ENCODE measurements around the gene IRAK3. TPM values are rescaled to one million over a fixed set of nuclear protein-coding genes. Genes with fewer than 3 reads are reported as not detected.

The IRAK3 gene
- total RNA-seq, 1 donor from 2014 or later = 2.2 TPM

GRCh38 chr12:66275040-66275439 lies 86.0 kb downstream of the IRAK3 start:
- no peak for DNase-seq (ENCODE audit: low spot score in 2 of 2, unreplicated experiment in 2 of 2)
- H3K27me3 Mint-ChIP-seq (ENCODE audit: low read depth) = peaks cover 20% of the 10 kb centered on the region
- TF ChIP-seq CTCF (IDR thresholded peaks at IDR 0.05; ENCODE audit: unreplicated experiment) = no peak
- H3K36me3 Mint-ChIP-seq = no peaks in the 10 kb centered on the region
- H3K4me1 Mint-ChIP-seq = no peaks in the 10 kb centered on the region
- H3K9me3 Mint-ChIP-seq = no peaks in the 10 kb centered on the region
- H3K4me3 Mint-ChIP-seq = no peak overlapping the region
- no peak overlapping the region for H3K27ac Mint-ChIP-seq

- peaks cover 12% of the 10 kb centered on the region for H3K9me3 Mint-ChIP-seq
- no peak for DNase-seq (ENCODE audit: low spot score in 2 of 2, unreplicated experiment in 2 of 2)
- H3K27ac Mint-ChIP-seq = no peak overlapping the region
- H3K4me3 Mint-ChIP-seq = no peak overlapping the region
- peak; percentile 45 for TF ChIP-seq CTCF (IDR thresholded peaks at IDR 0.05; ENCODE audit: unreplicated experiment)
- H3K36me3 Mint-ChIP-seq = no peaks in the 10 kb centered on the region
- H3K27me3 Mint-ChIP-seq (ENCODE audit: low read depth) = peaks cover 21% of the 10 kb centered on the region
- H3K4me1 Mint-ChIP-seq = no peaks in the 10 kb centered on the region
These were observed 90.2 kb downstream of the IRAK3 start for GRCh38 chr12:66279123-66279712.

- Mint-ChIP-seq H3K36me3 (no peaks in the 10 kb centered on the region), H3K4me1 (no peaks in the 10 kb centered on the region), H3K27ac (no peak overlapping the region), H3K4me3 (no peak overlapping the region), H3K9me3 (peaks cover 12% of the 10 kb centered on the region), H3K27me3 (ENCODE audit: low read depth) (peaks cover 21% of the 10 kb centered on the region)
- TF ChIP-seq CTCF (IDR thresholded peaks at IDR 0.05; ENCODE audit: unreplicated experiment) = no peak
- no peak for DNase-seq (ENCODE audit: low spot score in 2 of 2, unreplicated experiment in 2 of 2)
These were observed 91.5 kb downstream of the IRAK3 start for GRCh38 chr12:66280561-66280960.

- Mint-ChIP-seq H3K27me3 (ENCODE audit: low read depth) (peaks cover 15% of the 10 kb centered on the region), H3K36me3 (no peaks in the 10 kb centered on the region), H3K27ac (no peak overlapping the region), H3K9me3 (peaks cover 12% of the 10 kb centered on the region), H3K4me1 (peaks cover 2% of the 10 kb centered on the region), H3K4me3 (no peak overlapping the region)
- no peak for DNase-seq (ENCODE audit: low spot score in 2 of 2, unreplicated experiment in 2 of 2)
- TF ChIP-seq CTCF (IDR thresholded peaks at IDR 0.05; ENCODE audit: unreplicated experiment) = no peak
These were observed 93.2 kb downstream of the IRAK3 start for GRCh38 chr12:66282244-66282643.

- peaks cover 1% of the 10 kb centered on the region for H3K27me3 Mint-ChIP-seq (ENCODE audit: low read depth)
- H3K36me3 Mint-ChIP-seq = no peaks in the 10 kb centered on the region
These were observed 98.3 kb downstream of the IRAK3 start for GRCh38 chr12:66287275-66287674.

More at GRCh38 chr12:66287275-66287674, 98.3 kb downstream of the IRAK3 start:
- no peak for TF ChIP-seq CTCF (IDR thresholded peaks at IDR 0.05; ENCODE audit: unreplicated experiment)
- peaks cover 3% of the 10 kb centered on the region for H3K9me3 Mint-ChIP-seq
- H3K27ac Mint-ChIP-seq = no peak overlapping the region
- peaks cover 2% of the 10 kb centered on the region for H3K4me1 Mint-ChIP-seq
- DNase-seq (ENCODE audit: low spot score in 2 of 2, unreplicated experiment in 2 of 2) = no peak
- H3K4me3 Mint-ChIP-seq = no peak overlapping the region
